ENCODE measurements around the gene PLEKHA5. TPM values are rescaled to one million over a fixed set of nuclear protein-coding genes. Genes with fewer than 3 reads are reported as not detected.
"Not testable (repeated sequence)": the region's sequence is repeated elsewhere in the genome, so short reads cannot be mapped to it uniquely, and the experiment has no call there.

PLEKHA5 gene
- total RNA-seq, 2 donors from 2014 or later = 31.0 to 32.7 TPM

DNA sequence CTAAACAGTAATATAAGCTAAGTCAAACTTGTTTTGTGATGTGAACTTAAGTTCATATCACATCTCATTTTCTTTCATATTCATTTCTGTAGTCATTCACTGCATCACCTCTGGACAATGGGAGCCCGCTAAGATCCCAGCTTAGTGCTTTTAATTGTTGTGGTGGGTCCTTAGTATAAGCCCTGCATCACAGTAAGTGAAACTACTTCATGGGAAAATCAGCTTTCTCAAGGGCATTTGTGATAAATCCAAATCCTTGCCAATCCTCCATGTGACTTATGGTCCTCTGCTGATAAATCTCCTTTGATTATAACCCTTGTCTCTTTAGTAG lies 98.3 kb downstream of the PLEKHA5 start:
- intact Hi-C loops (cut with DNase I) = no loop called here
- Histone ChIP-seq H3K9me3 (no peaks in the 10 kb centered on the region), H3K4me1 (no peaks in the 10 kb centered on the region), H3K4me3 (no peak overlapping the region), H3K27me3 (no peaks in the 10 kb centered on the region), H3K9ac (ENCODE audit: low read depth in 2 of 2, low read length in 2 of 2) (no peak overlapping the region), H3K36me3 (no peaks in the 10 kb centered on the region), H3K27ac (no peak overlapping the region)
- TF ChIP-seq CTCF (IDR thresholded peaks at IDR 0.05) = no peak
- DNase-seq = no peak

- H3K4me1 ChIP-seq; H3K9ac ChIP-seq (ENCODE audit: low read depth in 2 of 2, low read length in 2 of 2); H3K27ac ChIP-seq; H3K4me3 ChIP-seq; H3K9me3 ChIP-seq; H3K36me3 ChIP-seq; DNase-seq; intact Hi-C loops (cut with DNase I); H3K27me3 ChIP-seq: not testable (repeated sequence)
These were observed 99.5 kb downstream of the PLEKHA5 start for GRCh38 chr12:19229021-19229420.

GRCh38 chr12:19230299-19230866 lies 100.8 kb downstream of the PLEKHA5 start:
- no peak for DNase-seq
- intact Hi-C loops (cut with DNase I) = no loop called here

GRCh38 chr12:19230896-19231295 lies 101.4 kb downstream of the PLEKHA5 start:
- Histone ChIP-seq H3K27me3 (no peaks in the 10 kb centered on the region), H3K4me3 (no peak overlapping the region), H3K4me1 (no peaks in the 10 kb centered on the region), H3K9me3 (no peaks in the 10 kb centered on the region), H3K27ac (no peak overlapping the region), H3K9ac (ENCODE audit: low read depth in 2 of 2, low read length in 2 of 2) (no peak overlapping the region), H3K36me3 (no peaks in the 10 kb centered on the region)
- DNase-seq = no peak
- intact Hi-C loops (cut with DNase I) = no loop called here
- no peak for TF ChIP-seq CTCF (IDR thresholded peaks at IDR 0.05)

More at GRCh38 chr12:19230299-19230866, 100.8 kb downstream of the PLEKHA5 start:
- no peak overlapping the region for H3K9ac ChIP-seq (ENCODE audit: low read depth in 2 of 2, low read length in 2 of 2)
- no peaks in the 10 kb centered on the region for H3K27me3 ChIP-seq
- H3K36me3 ChIP-seq = no peaks in the 10 kb centered on the region
- no peaks in the 10 kb centered on the region for H3K4me1 ChIP-seq
- no peak for TF ChIP-seq CTCF (IDR thresholded peaks at IDR 0.05)
- no peak overlapping the region for H3K4me3 ChIP-seq
- no peak overlapping the region for H3K27ac ChIP-seq
- no peaks in the 10 kb centered on the region for H3K9me3 ChIP-seq

DNA sequence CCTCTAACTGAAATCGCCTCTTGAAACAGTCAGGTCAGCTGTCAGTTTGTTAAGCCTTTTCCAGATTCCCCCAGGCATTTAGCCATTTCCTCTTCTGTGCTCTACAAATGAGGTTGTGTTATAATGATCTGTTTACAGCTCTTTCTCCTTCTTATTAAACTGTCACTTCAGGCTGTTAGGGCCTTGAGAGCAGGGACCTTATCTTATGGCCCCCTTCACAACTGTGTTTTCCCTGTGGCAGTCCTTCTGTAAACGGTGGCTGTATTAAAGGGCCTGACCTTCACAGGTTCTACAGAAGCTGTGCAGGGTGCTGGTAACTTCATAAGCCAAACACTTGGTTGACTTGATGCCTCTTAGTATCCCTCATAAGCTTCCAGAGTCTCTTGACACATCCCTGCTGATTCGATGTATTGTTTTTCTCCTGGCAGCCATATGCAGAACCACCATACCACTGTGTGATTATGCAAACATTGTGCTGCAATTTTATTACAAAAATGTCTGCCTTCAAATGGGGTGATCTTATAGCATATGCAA lies 104.7 kb downstream of the PLEKHA5 start:
- Histone ChIP-seq H3K4me1 (no peaks in the 10 kb centered on the region), H3K36me3 (no peaks in the 10 kb centered on the region), H3K4me3 (no peak overlapping the region), H3K9ac (ENCODE audit: low read depth in 2 of 2, low read length in 2 of 2) (no peak overlapping the region), H3K27ac (no peak overlapping the region), H3K27me3 (no peaks in the 10 kb centered on the region), H3K9me3 (no peaks in the 10 kb centered on the region)
- no peak for TF ChIP-seq CTCF (IDR thresholded peaks at IDR 0.05)
- intact Hi-C loops (cut with DNase I) = no loop called here
- no peak for DNase-seq

DNA sequence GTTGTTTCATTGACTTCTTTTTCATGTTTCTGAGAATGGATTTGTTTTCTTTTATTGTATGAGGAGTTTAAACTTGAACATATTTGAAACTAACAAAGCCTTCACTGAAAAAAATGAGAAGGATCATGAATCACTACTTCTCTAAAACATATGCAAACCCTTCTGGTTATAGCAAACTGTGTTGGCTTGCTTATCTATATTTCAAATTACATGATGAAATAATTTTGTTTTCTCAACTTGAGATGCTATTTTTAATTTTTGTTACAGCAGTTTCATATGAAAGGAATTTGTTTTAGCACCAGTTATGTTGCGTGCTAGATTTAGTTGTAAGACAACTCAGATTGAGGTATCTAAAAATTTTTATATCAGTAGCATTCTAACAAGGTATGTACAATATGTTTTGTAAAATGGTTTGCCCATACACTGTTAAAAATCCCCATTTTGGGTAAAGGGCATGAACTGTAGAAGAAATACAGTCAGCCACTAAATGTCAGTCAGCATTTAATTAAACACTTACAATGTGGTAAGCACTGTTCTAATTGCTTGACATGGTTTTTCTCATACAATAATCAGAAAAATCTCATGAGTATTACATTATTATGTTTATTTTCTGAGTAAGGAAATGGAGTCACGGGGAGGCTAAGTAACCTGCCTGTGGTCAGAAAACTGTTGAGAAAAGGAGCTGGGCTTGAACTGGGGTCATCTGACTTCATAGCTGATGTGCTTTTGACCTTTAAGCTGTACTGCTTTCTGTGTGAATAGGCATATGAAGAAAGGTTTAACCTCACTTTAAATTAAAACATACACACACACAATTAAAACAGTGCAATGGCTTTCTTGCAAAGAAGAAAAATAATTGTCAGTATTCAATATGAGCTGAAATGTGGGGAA lies 105.7 kb downstream of the PLEKHA5 start:
- Histone ChIP-seq H3K36me3 (no peaks in the 10 kb centered on the region), H3K4me1 (no peaks in the 10 kb centered on the region), H3K27ac (no peak overlapping the region), H3K9me3 (no peaks in the 10 kb centered on the region), H3K27me3 (no peaks in the 10 kb centered on the region), H3K4me3 (no peak overlapping the region), H3K9ac (ENCODE audit: low read depth in 2 of 2, low read length in 2 of 2) (no peak overlapping the region)
- intact Hi-C loops (cut with DNase I) = no loop called here
- no peak for DNase-seq
- no peak for TF ChIP-seq CTCF (IDR thresholded peaks at IDR 0.05)

All from colonic mucosa (tissue), 4 donors.